GM12878 (cell line): ENCODE data around the gene ITSN1.

Source experiments
- CHD1 ChIP-seq: IDR thresholded peaks from 2 replicates; pipeline ENCODE4 v1.6.1; 2012; ENCODE audit warnings: low read depth, low read length, improper control_type of control experiment
- ESRRA ChIP-seq: IDR thresholded peaks from 2 replicates; pipeline ENCODE4 v1.6.1; 2012; ENCODE audit warnings: mild to moderate bottlenecking, low read length, improper control_type of control experiment
- MEF2A ChIP-seq: IDR thresholded peaks from 2 replicates; pipeline ENCODE4 v1.6.1; 2011; ENCODE audit warnings: low read depth, mild to moderate bottlenecking, low read length, moderate library complexity; ENCODE audit not compliant: insufficient read depth
- MXI1 ChIP-seq: fragments of 150-350 bp; IDR thresholded peaks from 2 replicates; pipeline ENCODE4 v1.6.1; 2011; ENCODE audit warnings: low read depth, mild to moderate bottlenecking, inconsistent platforms, low read length, improper control_type of control experiment
- NFXL1 ChIP-seq: fragments of 450-650 bp; IDR thresholded peaks from 2 replicates; pipeline ENCODE4 v1.6.1; 2017; ENCODE audit warnings: antibody characterized with exemption, mild to moderate bottlenecking, borderline replicate concordance
- POLR2A ChIP-seq: IDR thresholded peaks from 2 replicates; pipeline ENCODE4 v1.6.1; 2011; ENCODE audit warnings: low read depth, mild to moderate bottlenecking, low read length
- POU2F2 ChIP-seq: IDR thresholded peaks from 3 replicates; pipeline ENCODE4 v1.6.1; 2011; ENCODE audit warnings: low read depth, mild to moderate bottlenecking, low read length, borderline replicate concordance
- TARDBP ChIP-seq: IDR thresholded peaks from 2 replicates; pipeline ENCODE4 v1.6.1; 2016; ENCODE audit warnings: borderline replicate concordance
- TF ChIP-seq, protein P1 (sequence below), 3 experiments: IDR thresholded peaks in 2 of 3; conservative IDR thresholded peaks in 1 of 3; 2 replicates each; pipeline ENCODE4 v1.5.1; 2011; ENCODE audit warnings: low read depth in 3 of 3, low read length in 3 of 3, mild to moderate bottlenecking in 3 of 3, control low read depth in 2 of 3, moderate library complexity in 2 of 3, inconsistent platforms in 1 of 3, mixed read lengths in 1 of 3; ENCODE audit not compliant: control insufficient read depth in 2 of 3, insufficient read depth in 1 of 3; ENCODE audit errors: extremely low read depth in 1 of 3
- TF ChIP-seq, protein P2 (sequence below): IDR thresholded peaks from 2 replicates; pipeline ENCODE4 v1.6.1; 2011; ENCODE audit warnings: mild to moderate bottlenecking, low read depth, low read length, moderate library complexity; ENCODE audit not compliant: insufficient replicate concordance
- TF ChIP-seq, protein P3 (sequence below): fragments of 450-650 bp; IDR thresholded peaks from 2 replicates; pipeline ENCODE4 v1.6.1; 2017; ENCODE audit warnings: mild to moderate bottlenecking

DNA sequence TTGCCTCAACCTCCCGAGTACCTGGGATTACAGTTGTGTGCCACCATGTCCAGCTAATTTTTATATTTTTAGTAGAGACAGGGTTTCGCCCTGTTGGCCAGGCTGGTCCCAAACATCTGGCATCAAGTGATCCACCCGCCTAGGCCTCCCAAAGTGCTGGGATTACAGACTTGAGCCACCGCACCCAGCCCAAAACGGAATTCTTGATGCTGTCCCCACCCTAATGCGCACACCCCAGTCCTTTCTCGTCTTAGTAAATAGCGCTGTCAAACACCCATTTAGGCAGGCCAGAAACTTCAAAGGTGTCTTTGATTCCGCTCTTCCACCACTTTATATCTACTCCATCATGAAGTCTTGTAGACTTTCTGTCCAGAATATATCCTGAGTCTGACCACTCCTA is 35.1 kb downstream of the ITSN1 start:
- TF ChIP-seq, protein P1, sequence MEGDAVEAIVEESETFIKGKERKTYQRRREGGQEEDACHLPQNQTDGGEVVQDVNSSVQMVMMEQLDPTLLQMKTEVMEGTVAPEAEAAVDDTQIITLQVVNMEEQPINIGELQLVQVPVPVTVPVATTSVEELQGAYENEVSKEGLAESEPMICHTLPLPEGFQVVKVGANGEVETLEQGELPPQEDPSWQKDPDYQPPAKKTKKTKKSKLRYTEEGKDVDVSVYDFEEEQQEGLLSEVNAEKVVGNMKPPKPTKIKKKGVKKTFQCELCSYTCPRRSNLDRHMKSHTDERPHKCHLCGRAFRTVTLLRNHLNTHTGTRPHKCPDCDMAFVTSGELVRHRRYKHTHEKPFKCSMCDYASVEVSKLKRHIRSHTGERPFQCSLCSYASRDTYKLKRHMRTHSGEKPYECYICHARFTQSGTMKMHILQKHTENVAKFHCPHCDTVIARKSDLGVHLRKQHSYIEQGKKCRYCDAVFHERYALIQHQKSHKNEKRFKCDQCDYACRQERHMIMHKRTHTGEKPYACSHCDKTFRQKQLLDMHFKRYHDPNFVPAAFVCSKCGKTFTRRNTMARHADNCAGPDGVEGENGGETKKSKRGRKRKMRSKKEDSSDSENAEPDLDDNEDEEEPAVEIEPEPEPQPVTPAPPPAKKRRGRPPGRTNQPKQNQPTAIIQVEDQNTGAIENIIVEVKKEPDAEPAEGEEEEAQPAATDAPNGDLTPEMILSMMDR (IDR thresholded peaks at IDR 0.05 in 2 of 3, conservative IDR thresholded peaks at IDR 0.05 in 1 of 3; ENCODE audit: control insufficient read depth in 2 of 3, extremely low read depth in 1 of 3, insufficient read depth in 1 of 3, low read depth in 3 of 3, low read length in 3 of 3) = no peak
- TF ChIP-seq TARDBP (no peak), NFXL1 (no peak), MXI1 (no peak), POLR2A (no peak), POU2F2 (no peak), ESRRA (no peak), MEF2A (no peak), CHD1 (no peak)
- TF ChIP-seq, protein P2, sequence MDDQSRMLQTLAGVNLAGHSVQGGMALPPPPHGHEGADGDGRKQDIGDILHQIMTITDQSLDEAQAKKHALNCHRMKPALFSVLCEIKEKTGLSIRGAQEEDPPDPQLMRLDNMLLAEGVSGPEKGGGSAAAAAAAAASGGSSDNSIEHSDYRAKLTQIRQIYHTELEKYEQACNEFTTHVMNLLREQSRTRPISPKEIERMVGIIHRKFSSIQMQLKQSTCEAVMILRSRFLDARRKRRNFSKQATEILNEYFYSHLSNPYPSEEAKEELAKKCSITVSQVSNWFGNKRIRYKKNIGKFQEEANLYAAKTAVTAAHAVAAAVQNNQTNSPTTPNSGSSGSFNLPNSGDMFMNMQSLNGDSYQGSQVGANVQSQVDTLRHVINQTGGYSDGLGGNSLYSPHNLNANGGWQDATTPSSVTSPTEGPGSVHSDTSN = no peak
- TF ChIP-seq, protein P3, sequence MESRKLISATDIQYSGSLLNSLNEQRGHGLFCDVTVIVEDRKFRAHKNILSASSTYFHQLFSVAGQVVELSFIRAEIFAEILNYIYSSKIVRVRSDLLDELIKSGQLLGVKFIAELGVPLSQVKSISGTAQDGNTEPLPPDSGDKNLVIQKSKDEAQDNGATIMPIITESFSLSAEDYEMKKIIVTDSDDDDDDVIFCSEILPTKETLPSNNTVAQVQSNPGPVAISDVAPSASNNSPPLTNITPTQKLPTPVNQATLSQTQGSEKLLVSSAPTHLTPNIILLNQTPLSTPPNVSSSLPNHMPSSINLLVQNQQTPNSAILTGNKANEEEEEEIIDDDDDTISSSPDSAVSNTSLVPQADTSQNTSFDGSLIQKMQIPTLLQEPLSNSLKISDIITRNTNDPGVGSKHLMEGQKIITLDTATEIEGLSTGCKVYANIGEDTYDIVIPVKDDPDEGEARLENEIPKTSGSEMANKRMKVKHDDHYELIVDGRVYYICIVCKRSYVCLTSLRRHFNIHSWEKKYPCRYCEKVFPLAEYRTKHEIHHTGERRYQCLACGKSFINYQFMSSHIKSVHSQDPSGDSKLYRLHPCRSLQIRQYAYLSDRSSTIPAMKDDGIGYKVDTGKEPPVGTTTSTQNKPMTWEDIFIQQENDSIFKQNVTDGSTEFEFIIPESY = no peak
